ENCODE data around the gene STK11IP.

GRCh38 chr2:219596954-219597551 lies 604 bp upstream of the STK11IP start:
- TF ChIP-seq GATA3 (IDR thresholded peaks at IDR 0.05; ENCODE audit: low read depth, low read length) (no peak), GATA2 (IDR thresholded peaks at IDR 0.05; ENCODE audit: low read depth, low read length) (no peak)
